NCI-H2029 treated with DMSO at 0.1 percent for 48 hours (cell line): Measurements from ENCODE around the gene CIDEB.
"Not testable (repeated sequence)": the region's sequence is repeated elsewhere in the genome, so short reads cannot be mapped to it uniquely, and the experiment has no call there.

ENCODE experiments used
- DNase-seq: peaks from one replicate; lab custom pipeline; 2025; lab: John Stamatoyannopoulos, UW

Gene CIDEB

GRCh38 chr14:24332268-24332993, 24.7 kb upstream of the CIDEB start:
- peak; percentile 38 for DNase-seq

- DNase-seq, result no peak
Observed at GRCh38 chr14:24331731-24332267, 24.0 kb upstream of the CIDEB start.

- no peak for DNase-seq
Observed at GRCh38 chr14:24330973-24331674, 23.3 kb upstream of the CIDEB start.

GRCh38 chr14:24329736-24330135, 22.0 kb upstream of the CIDEB start:
- DNase-seq, result no peak

- DNase-seq, result no peak
Observed at GRCh38 chr14:24329073-24329663, 21.4 kb upstream of the CIDEB start.

- DNase-seq, result not testable (repeated sequence)
Observed at GRCh38 chr14:24327914-24328313, 20.1 kb upstream of the CIDEB start.

GRCh38 chr14:24327303-24327702, 19.5 kb upstream of the CIDEB start:
- no peak for DNase-seq

GRCh38 chr14:24325963-24326362, 18.2 kb upstream of the CIDEB start:
- DNase-seq, result no peak

GRCh38 chr14:24325041-24325530, 17.3 kb upstream of the CIDEB start:
- DNase-seq, result no peak

- no peak for DNase-seq
Observed at GRCh38 chr14:24324024-24324423, 16.2 kb upstream of the CIDEB start.

GRCh38 chr14:24323341-24323740, 15.6 kb upstream of the CIDEB start:
- no peak for DNase-seq

GRCh38 chr14:24322672-24323071, 14.9 kb upstream of the CIDEB start:
- DNase-seq, result no peak

- no peak for DNase-seq
Observed at GRCh38 chr14:24321212-24321975, 13.6 kb upstream of the CIDEB start.

GRCh38 chr14:24317141-24317928, 9.6 kb upstream of the CIDEB start:
- no peak for DNase-seq

- DNase-seq, result no peak
Observed at GRCh38 chr14:24316597-24316950, 8.8 kb upstream of the CIDEB start.

GRCh38 chr14:24315807-24316596, 8.2 kb upstream of the CIDEB start:
- DNase-seq, result no peak

GRCh38 chr14:24315243-24315806, 7.5 kb upstream of the CIDEB start:
- no peak for DNase-seq

GRCh38 chr14:24314377-24315193, 6.8 kb upstream of the CIDEB start:
- no peak for DNase-seq

GRCh38 chr14:24313913-24314312, 6.1 kb upstream of the CIDEB start:
- DNase-seq, result no peak
